ENCODE data around the gene KANSL1. TPM values are rescaled to one million over a fixed set of nuclear protein-coding genes. Genes with fewer than 3 reads are reported as not detected.
"Not testable (repeated sequence)": the region's sequence is repeated elsewhere in the genome, so short reads cannot be mapped to it uniquely, and the experiment has no call there.

The KANSL1 gene
- 99.0 and 102 TPM in 2 replicates for total RNA-seq
- long read RNA-seq, partial matches to known transcripts: 9 of 33 reads
- long read RNA-seq, other reads (novel, unspliced or antisense): 17 of 33 reads

GRCh38 chr17:46193151-46193625, at the start of gene KANSL1:
KANSL1 (minus strand) TSS chr17:46193429; CDS start chr17:46172143, 21,286 bp downstream.
- peaks cover 3% of the 10 kb centered on the region for H3K36me3 Mint-ChIP-seq (ENCODE audit: unreplicated experiment)

DNA sequence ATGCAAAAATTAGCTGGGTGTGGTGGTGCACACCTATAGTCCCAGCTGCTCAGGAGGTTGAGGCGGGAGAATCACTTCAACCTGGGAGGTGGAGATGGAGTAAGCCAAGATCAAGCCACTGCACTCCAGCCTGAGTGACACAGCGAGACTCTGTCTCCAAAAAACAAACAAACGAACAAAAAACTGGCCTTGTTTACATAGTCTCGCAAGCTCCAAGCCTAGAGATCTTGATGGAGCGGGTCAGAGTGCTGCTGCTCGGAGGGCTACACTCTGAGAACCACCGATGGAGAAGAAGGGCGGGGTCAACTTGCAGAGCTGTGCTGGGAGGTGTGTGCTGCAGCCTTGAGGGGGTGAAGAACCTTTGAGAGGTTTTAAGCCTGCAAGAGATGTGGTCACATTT, 38.1 kb upstream of the KANSL1 start:
- H3K4me3 Mint-ChIP-seq (ENCODE audit: unreplicated experiment); H3K27ac Mint-ChIP-seq (ENCODE audit: unreplicated experiment); H3K36me3 Mint-ChIP-seq (ENCODE audit: unreplicated experiment); H3K27me3 Mint-ChIP-seq (ENCODE audit: unreplicated experiment); H3K4me1 Mint-ChIP-seq (ENCODE audit: unreplicated experiment); H3K9me3 Mint-ChIP-seq (ENCODE audit: unreplicated experiment); DNase-seq (ENCODE audit: extremely low spot score, unreplicated experiment): not testable (repeated sequence)

More at GRCh38 chr17:46193151-46193625, at the start of gene KANSL1:
- no peaks in the 10 kb centered on the region for H3K27me3 Mint-ChIP-seq (ENCODE audit: unreplicated experiment)
- peaks cover 49% of the 10 kb centered on the region for H3K4me1 Mint-ChIP-seq (ENCODE audit: unreplicated experiment)
- H3K27ac Mint-ChIP-seq (ENCODE audit: unreplicated experiment): peak within 1 kb of the TSS; percentile 90
- H3K9me3 Mint-ChIP-seq (ENCODE audit: unreplicated experiment): no peaks in the 10 kb centered on the region
- H3K4me3 Mint-ChIP-seq (ENCODE audit: unreplicated experiment): peak within 1 kb of the TSS; percentile 92
- TF ChIP-seq, protein P1, sequence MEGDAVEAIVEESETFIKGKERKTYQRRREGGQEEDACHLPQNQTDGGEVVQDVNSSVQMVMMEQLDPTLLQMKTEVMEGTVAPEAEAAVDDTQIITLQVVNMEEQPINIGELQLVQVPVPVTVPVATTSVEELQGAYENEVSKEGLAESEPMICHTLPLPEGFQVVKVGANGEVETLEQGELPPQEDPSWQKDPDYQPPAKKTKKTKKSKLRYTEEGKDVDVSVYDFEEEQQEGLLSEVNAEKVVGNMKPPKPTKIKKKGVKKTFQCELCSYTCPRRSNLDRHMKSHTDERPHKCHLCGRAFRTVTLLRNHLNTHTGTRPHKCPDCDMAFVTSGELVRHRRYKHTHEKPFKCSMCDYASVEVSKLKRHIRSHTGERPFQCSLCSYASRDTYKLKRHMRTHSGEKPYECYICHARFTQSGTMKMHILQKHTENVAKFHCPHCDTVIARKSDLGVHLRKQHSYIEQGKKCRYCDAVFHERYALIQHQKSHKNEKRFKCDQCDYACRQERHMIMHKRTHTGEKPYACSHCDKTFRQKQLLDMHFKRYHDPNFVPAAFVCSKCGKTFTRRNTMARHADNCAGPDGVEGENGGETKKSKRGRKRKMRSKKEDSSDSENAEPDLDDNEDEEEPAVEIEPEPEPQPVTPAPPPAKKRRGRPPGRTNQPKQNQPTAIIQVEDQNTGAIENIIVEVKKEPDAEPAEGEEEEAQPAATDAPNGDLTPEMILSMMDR (IDR thresholded peaks at IDR 0.05): peak; percentile 62
- peak; percentile 96 for DNase-seq (ENCODE audit: extremely low spot score, unreplicated experiment)

- H3K4me1 Mint-ChIP-seq (ENCODE audit: unreplicated experiment); H3K36me3 Mint-ChIP-seq (ENCODE audit: unreplicated experiment); H3K9me3 Mint-ChIP-seq (ENCODE audit: unreplicated experiment); H3K27me3 Mint-ChIP-seq (ENCODE audit: unreplicated experiment): not testable (repeated sequence)
- Mint-ChIP-seq H3K27ac (ENCODE audit: unreplicated experiment) (peak overlapping the region; percentile 85), H3K4me3 (ENCODE audit: unreplicated experiment) (peak overlapping the region; percentile 85)
- peak; percentile 98 for DNase-seq (ENCODE audit: extremely low spot score, unreplicated experiment)
These were observed 32.1 kb upstream of the KANSL1 start for GRCh38 chr17:46225274-46225794.

DNA sequence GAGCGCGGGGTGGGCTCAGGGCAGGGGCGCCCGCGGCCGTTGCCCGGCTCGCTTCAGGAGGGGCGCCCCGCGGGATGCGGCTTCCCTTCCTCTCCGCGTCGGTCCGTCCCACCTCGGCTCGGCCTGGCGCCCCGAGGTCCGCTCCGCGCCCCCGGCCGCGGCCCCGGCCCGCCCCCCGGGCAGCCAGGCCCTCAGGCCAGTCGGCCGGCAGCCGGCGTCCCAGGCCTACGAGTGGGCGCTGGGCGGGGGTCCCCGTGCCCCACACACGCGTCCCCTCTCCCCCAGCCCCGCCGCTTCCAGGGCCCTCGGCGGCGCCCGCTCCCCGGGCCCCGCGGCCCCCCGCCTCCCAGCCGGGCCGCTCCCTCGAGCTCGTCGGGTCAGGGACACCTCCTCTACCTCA, 31.6 kb upstream of the KANSL1 start:
- not testable (repeated sequence) for H3K36me3 Mint-ChIP-seq (ENCODE audit: unreplicated experiment); H3K4me1 Mint-ChIP-seq (ENCODE audit: unreplicated experiment); H3K9me3 Mint-ChIP-seq (ENCODE audit: unreplicated experiment); DNase-seq (ENCODE audit: extremely low spot score, unreplicated experiment); H3K27me3 Mint-ChIP-seq (ENCODE audit: unreplicated experiment); H3K27ac Mint-ChIP-seq (ENCODE audit: unreplicated experiment)
- peak overlapping the region; percentile 85 for H3K4me3 Mint-ChIP-seq (ENCODE audit: unreplicated experiment)

DNA sequence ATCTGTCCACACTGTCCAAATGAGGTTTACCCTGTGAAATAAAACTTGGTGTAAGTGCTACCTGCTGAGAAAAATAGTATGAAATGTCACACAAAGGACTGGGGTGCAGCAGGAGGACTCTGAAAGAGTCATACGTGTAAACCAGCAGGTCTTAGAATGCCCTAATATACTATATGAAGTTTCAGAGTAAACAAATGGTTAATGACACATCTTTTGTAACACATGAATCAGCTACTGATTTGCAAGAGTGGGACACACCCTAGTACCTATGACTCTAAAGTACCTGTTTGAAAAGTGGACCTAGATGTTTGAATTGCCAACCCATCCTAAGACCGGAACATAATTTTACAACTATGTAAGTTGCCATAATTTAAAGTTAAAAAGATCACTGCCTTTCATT, 29.8 kb upstream of the KANSL1 start:
- not testable (repeated sequence) for H3K4me1 Mint-ChIP-seq (ENCODE audit: unreplicated experiment); H3K27me3 Mint-ChIP-seq (ENCODE audit: unreplicated experiment); H3K27ac Mint-ChIP-seq (ENCODE audit: unreplicated experiment); H3K36me3 Mint-ChIP-seq (ENCODE audit: unreplicated experiment); H3K4me3 Mint-ChIP-seq (ENCODE audit: unreplicated experiment); H3K9me3 Mint-ChIP-seq (ENCODE audit: unreplicated experiment); DNase-seq (ENCODE audit: extremely low spot score, unreplicated experiment)

DNA sequence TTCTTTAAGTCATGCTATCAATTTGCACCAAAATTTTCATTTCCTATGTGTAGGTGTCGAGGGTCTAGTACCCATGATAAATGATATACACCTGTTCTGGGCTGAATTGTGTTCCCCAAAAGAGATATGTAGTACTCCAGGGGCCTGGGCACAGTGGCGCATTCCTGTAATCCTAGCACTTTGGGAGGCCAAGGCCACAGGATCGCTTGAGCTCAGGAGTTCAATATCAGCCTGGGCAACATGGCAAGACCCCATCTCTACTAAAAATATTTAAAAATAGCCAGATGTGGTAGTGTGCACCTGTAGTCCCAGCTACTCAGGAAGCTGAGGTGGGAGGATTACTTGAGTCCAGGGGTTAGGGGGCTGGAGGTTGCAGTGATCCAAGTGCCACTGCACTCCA, 23.5 kb upstream of the KANSL1 start:
- Mint-ChIP-seq H3K36me3 (ENCODE audit: unreplicated experiment) (peaks cover 29% of the 10 kb centered on the region), H3K27ac (ENCODE audit: unreplicated experiment) (no peak overlapping the region), H3K4me3 (ENCODE audit: unreplicated experiment) (no peak overlapping the region), H3K9me3 (ENCODE audit: unreplicated experiment) (no peaks in the 10 kb centered on the region), H3K27me3 (ENCODE audit: unreplicated experiment) (no peaks in the 10 kb centered on the region), H3K4me1 (ENCODE audit: unreplicated experiment) (peaks cover 9% of the 10 kb centered on the region)
- TF ChIP-seq, protein P1 (IDR thresholded peaks at IDR 0.05): no peak
- DNase-seq (ENCODE audit: extremely low spot score, unreplicated experiment): no peak

GRCh38 chr17:46212634-46213435, 19.6 kb upstream of the KANSL1 start:
- H3K4me1 Mint-ChIP-seq (ENCODE audit: unreplicated experiment): peaks cover 9% of the 10 kb centered on the region
- no peak for DNase-seq (ENCODE audit: extremely low spot score, unreplicated experiment)
- H3K36me3 Mint-ChIP-seq (ENCODE audit: unreplicated experiment): peaks cover 31% of the 10 kb centered on the region
- H3K27me3 Mint-ChIP-seq (ENCODE audit: unreplicated experiment): no peaks in the 10 kb centered on the region
- TF ChIP-seq, protein P1 (IDR thresholded peaks at IDR 0.05): peak; percentile 93
- no peak overlapping the region for H3K4me3 Mint-ChIP-seq (ENCODE audit: unreplicated experiment)
- no peaks in the 10 kb centered on the region for H3K9me3 Mint-ChIP-seq (ENCODE audit: unreplicated experiment)
- peak overlapping the region; percentile 59 for H3K27ac Mint-ChIP-seq (ENCODE audit: unreplicated experiment)

Measured in osteocyte (in vitro differentiated cells).